OCI-LY1 (cell line): ENCODE results near the gene ZNF22.

Source experiments
- H2AFZ ChIP-seq: fragments of 200-600 bp; sonication (generic), shearing (Covaris generic); 2 replicates; pipeline ENCODE4 v1.6.0; 2014; ENCODE audit warnings: antibody characterized with exemption, mild to moderate bottlenecking, low read length
- H3F3A ChIP-seq: fragments of 200-600 bp; sonication (generic), shearing (Covaris generic); 2 replicates; pipeline ENCODE4 v1.6.0; 2014; ENCODE audit warnings: mild to moderate bottlenecking, antibody characterized with exemption, low read length, moderate library complexity; ENCODE audit not compliant: insufficient read depth
- H3K27ac ChIP-seq: fragments of 200-600 bp; sonication (generic); 2 replicates; pipeline ENCODE4 v1.5.1; 2014; ENCODE audit warnings: low read length, mixed run types, mild to moderate bottlenecking, low read depth; ENCODE audit not compliant: poor library complexity, severe bottlenecking
- H3K27me3 ChIP-seq: fragments of 200-600 bp; sonication (generic); 2 replicates; pipeline ENCODE4 v1.6.0; 2014; ENCODE audit warnings: antibody characterized with exemption, mild to moderate bottlenecking, low read length, moderate library complexity; ENCODE audit not compliant: insufficient read depth
- H3K36me3 ChIP-seq: fragments of 200-600 bp; sonication (generic); 2 replicates; pipeline ENCODE4 v1.6.1; 2014; ENCODE audit warnings: mild to moderate bottlenecking, antibody characterized with exemption, low read length, moderate library complexity, mixed read lengths; ENCODE audit not compliant: insufficient read depth
- H3K4me1 ChIP-seq: fragments of 200-600 bp; sonication (generic); 2 replicates; pipeline ENCODE4 v1.5.1; 2014; ENCODE audit warnings: mild to moderate bottlenecking, low read length, moderate library complexity; ENCODE audit not compliant: insufficient read depth, severe bottlenecking
- H3K4me2 ChIP-seq: fragments of 200-600 bp; sonication (generic), shearing (Covaris generic); 2 replicates; pipeline ENCODE4 v1.6.1; 2014; ENCODE audit warnings: low read length
- H3K4me3 ChIP-seq: fragments of 200-600 bp; sonication (generic); 2 replicates; pipeline ENCODE4 v1.5.1; 2014; ENCODE audit warnings: low read length, low read depth, mild to moderate bottlenecking, mixed read lengths; ENCODE audit not compliant: poor library complexity, severe bottlenecking
- H3K79me2 ChIP-seq: fragments of 200-600 bp; shearing (Covaris generic); 2 replicates; pipeline ENCODE4 v1.6.1; 2016; ENCODE audit warnings: mixed run types, low read length, mixed read lengths; ENCODE audit not compliant: insufficient read depth
- H3K9ac ChIP-seq: fragments of 200-600 bp; sonication (generic), shearing (Covaris generic); 2 replicates; pipeline ENCODE4 v1.6.1; 2014; ENCODE audit warnings: mild to moderate bottlenecking, low read length, mixed read lengths
- H3K9me2 ChIP-seq: fragments of 200-600 bp; sonication (generic), shearing (Covaris generic); 2 replicates; pipeline ENCODE4 v1.6.1; 2014; ENCODE audit warnings: low read depth, mild to moderate bottlenecking, low read length, mixed read lengths
- H3K9me3 ChIP-seq: fragments of 200-600 bp; shearing (Covaris generic); 2 replicates; pipeline ENCODE4 v1.6.1; 2014; ENCODE audit warnings: low read length, mixed read lengths
- H4K20me1 ChIP-seq: fragments of 200-600 bp; sonication (generic), shearing (Covaris generic); 2 replicates; pipeline ENCODE4 v1.6.0; 2016; ENCODE audit warnings: mild to moderate bottlenecking, low read length; ENCODE audit not compliant: insufficient read depth
- EZH2 ChIP-seq: fragments of 200-600 bp; sonication (generic), shearing (Covaris generic); IDR thresholded peaks from 2 replicates; pipeline ENCODE4 v1.8.0; 2017; ENCODE audit warnings: borderline replicate concordance, mixed run types, mild to moderate bottlenecking, antibody characterized with exemption, low read length, moderate library complexity, mixed read lengths
- TF ChIP-seq, protein P1 (sequence below): fragments of 200-600 bp; sonication (generic), shearing (Covaris generic); IDR thresholded peaks from 2 replicates; pipeline ENCODE4 v1.5.1; 2017; ENCODE audit warnings: mild to moderate bottlenecking, antibody characterized with exemption, low read length, moderate library complexity, mixed read lengths

The ZNF22 gene

DNA sequence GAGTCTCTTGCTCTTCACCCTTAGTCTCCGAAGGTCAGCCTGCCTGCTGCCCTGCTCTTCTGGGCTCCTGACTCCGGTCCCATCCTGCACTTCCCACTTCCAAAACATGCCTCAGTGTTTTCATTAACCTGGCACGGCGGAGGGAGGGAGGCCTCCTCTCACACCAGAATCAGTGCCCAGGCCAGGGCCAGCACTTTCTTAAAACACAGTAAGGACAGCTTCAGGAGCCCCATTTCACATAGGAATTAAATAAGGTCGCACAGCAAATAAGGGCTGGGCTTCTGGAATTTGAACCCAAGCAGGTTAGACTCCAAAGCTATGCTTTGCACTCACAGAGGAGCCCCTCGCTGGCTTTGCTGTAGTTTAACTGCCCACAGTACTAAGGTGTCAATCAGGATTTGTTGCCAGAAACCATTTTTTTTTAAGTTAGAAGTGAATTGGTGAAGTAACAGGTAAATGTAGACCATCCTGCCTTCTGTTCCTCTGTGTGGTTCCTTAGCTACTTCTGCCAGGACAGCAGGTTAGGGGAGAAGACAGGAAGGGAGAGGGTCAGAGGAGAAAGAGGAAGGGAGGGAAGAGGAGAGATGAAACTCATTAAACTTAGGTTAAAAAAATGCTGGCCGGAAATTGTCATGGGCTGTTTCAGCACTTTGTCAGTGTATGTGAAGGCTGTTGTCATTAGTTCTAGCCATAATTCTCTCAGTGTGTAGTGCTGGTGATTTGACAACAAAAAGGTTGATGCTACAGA is 40.1 kb upstream of the ZNF22 start:
- no peak overlapping the region for H3K4me2 ChIP-seq

DNA sequence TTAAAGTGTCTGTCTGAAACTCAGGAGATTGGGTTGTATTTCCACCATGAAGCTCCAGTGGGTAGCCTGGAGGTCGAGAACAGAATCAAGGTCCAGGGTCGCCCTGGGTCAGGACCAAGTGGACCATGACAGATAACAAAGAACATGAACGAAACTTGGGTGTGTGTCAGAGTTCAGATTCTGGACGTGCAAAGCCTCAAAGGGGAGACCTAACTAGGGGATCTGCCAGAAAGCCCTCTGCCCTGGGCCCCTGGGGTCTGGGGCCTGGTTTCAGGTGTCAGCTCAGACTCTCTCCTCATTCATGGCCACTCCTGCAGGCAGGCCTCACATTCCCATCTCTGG is 39.5 kb upstream of the ZNF22 start:
- no peak overlapping the region for H3K4me2 ChIP-seq
- H4K20me1 ChIP-seq = no peaks in the 10 kb centered on the region
- H3K9me2 ChIP-seq = no peaks in the 10 kb centered on the region
- no peaks in the 10 kb centered on the region for H3K27me3 ChIP-seq
- no peaks in the 10 kb centered on the region for H3K9me3 ChIP-seq
- TF ChIP-seq EZH2 = no peak
- TF ChIP-seq, protein P1, sequence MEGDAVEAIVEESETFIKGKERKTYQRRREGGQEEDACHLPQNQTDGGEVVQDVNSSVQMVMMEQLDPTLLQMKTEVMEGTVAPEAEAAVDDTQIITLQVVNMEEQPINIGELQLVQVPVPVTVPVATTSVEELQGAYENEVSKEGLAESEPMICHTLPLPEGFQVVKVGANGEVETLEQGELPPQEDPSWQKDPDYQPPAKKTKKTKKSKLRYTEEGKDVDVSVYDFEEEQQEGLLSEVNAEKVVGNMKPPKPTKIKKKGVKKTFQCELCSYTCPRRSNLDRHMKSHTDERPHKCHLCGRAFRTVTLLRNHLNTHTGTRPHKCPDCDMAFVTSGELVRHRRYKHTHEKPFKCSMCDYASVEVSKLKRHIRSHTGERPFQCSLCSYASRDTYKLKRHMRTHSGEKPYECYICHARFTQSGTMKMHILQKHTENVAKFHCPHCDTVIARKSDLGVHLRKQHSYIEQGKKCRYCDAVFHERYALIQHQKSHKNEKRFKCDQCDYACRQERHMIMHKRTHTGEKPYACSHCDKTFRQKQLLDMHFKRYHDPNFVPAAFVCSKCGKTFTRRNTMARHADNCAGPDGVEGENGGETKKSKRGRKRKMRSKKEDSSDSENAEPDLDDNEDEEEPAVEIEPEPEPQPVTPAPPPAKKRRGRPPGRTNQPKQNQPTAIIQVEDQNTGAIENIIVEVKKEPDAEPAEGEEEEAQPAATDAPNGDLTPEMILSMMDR = no peak
- no peaks in the 10 kb centered on the region for H3K79me2 ChIP-seq
- H3K4me3 ChIP-seq = no peak overlapping the region
- H3K9ac ChIP-seq = no peak overlapping the region
- H3K36me3 ChIP-seq = no peaks in the 10 kb centered on the region; the same call in 1 of the 2 replicates
- H2AFZ ChIP-seq = no peak overlapping the region
- H3K4me1 ChIP-seq = peaks cover 16% of the 10 kb centered on the region
- no peak overlapping the region for H3K27ac ChIP-seq
- no peaks in the 10 kb centered on the region for H3F3A ChIP-seq

More for the DNA sequence above, 40.1 kb upstream of the ZNF22 start:
- H2AFZ ChIP-seq = no peak overlapping the region
- H3K4me1 ChIP-seq = peaks cover 13% of the 10 kb centered on the region
- H3K79me2 ChIP-seq = no peaks in the 10 kb centered on the region
- H3K9me3 ChIP-seq = no peaks in the 10 kb centered on the region
- no peaks in the 10 kb centered on the region for H4K20me1 ChIP-seq
- no peaks in the 10 kb centered on the region for H3K27me3 ChIP-seq
- H3K9ac ChIP-seq = no peak overlapping the region
- no peaks in the 10 kb centered on the region for H3K9me2 ChIP-seq
- no peaks in the 10 kb centered on the region; the same call in 1 of the 2 replicates for H3K36me3 ChIP-seq
- no peak overlapping the region for H3K4me3 ChIP-seq
- no peak for TF ChIP-seq EZH2
- TF ChIP-seq, protein P1 = no peak
- no peak overlapping the region for H3K27ac ChIP-seq
- H3F3A ChIP-seq = no peaks in the 10 kb centered on the region

DNA sequence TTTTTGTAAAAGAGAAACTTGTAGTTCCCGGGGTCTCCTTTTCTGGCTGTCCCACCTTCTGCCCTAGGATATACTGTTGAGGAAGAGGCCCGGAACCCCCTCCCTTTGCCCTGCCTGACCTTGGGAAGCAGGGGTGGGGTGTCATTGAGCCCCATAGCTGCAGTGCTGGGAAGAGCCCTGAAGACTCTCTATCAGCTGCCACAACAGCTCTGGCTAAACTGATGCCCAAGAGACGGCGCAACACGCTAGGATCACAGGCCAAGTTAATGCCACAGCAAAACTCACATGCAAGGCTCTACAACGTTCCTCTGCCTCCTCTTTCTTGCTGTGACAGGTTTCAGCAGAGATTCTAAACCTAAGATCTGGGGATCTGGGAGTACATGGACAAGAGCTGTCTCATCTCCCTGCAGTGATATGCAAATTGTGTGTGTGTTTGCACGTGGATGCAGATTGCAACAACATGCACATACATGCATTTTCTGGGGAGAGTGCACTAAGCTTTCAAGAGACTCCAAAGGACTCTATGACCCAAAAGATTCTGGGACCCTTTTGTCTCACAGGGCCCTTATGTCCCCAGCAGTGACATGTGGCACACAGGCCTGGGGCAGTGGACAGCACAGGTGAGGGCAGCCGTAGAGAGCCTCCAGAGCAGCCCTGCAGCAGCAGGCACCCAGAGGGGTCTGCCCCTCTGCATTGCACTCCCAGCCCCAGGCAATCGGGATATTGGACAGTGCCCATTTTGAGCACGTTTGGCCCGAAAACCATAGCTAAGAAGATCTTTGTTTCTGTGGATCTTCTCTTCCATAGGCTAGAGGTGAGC is 38.6 kb upstream of the ZNF22 start:
- no peak overlapping the region for H3K27ac ChIP-seq
- H3K4me1 ChIP-seq = peaks cover 19% of the 10 kb centered on the region

More for the DNA sequence above, 38.6 kb upstream of the ZNF22 start:
- Histone ChIP-seq H3K27me3 (no peaks in the 10 kb centered on the region), H4K20me1 (no peaks in the 10 kb centered on the region), H3K9me3 (no peaks in the 10 kb centered on the region), H3K36me3 (no peaks in the 10 kb centered on the region), H3K4me2 (no peak overlapping the region), H3K79me2 (no peaks in the 10 kb centered on the region), H3F3A (no peaks in the 10 kb centered on the region), H3K4me3 (no peak overlapping the region), H3K9ac (no peak overlapping the region), H3K9me2 (no peaks in the 10 kb centered on the region), H2AFZ (no peak overlapping the region)
- no peak for TF ChIP-seq EZH2
- TF ChIP-seq, protein P1 = no peak
